Fibroblast of lung (primary cell): ENCODE data around the gene ZMYM1.

ENCODE experiments used
- EZH2 ChIP-seq: IDR thresholded peaks from 2 replicates; pipeline ENCODE4 v1.5.1; 2012; ENCODE audit warnings: low read length, control low read depth, mild to moderate bottlenecking; ENCODE audit errors: missing control alignments
- TF ChIP-seq, protein P1 (sequence below), 2 donors: IDR thresholded peaks in 1 of 2; conservative IDR thresholded peaks in 1 of 2; 1 replicate in 1 of 2; 2 replicates in 1 of 2; pipeline ENCODE4 v1.5.1; 2011 to 2012; ENCODE audit warnings: low read length in 2 of 2, control low read depth in 1 of 2, inconsistent platforms in 1 of 2, low read depth in 1 of 2, mild to moderate bottlenecking in 1 of 2

DNA sequence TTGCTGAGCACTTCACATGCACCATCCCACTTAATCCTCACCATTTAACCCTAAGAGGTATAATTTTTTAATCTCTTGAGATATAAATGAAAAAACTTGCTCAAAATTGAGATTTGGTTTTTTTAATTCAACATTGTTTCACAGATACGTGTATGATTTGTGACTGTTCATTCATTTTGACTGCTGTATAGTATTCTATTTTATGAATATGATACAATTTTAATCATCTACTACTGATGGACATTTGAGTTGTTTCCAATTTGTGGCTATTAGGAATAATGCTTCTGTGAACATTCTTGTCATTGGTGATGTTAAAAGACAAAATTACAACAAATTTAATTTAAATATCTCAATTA is 46.8 kb upstream of the ZMYM1 start:
- TF ChIP-seq EZH2 = no peak
- TF ChIP-seq, protein P1, sequence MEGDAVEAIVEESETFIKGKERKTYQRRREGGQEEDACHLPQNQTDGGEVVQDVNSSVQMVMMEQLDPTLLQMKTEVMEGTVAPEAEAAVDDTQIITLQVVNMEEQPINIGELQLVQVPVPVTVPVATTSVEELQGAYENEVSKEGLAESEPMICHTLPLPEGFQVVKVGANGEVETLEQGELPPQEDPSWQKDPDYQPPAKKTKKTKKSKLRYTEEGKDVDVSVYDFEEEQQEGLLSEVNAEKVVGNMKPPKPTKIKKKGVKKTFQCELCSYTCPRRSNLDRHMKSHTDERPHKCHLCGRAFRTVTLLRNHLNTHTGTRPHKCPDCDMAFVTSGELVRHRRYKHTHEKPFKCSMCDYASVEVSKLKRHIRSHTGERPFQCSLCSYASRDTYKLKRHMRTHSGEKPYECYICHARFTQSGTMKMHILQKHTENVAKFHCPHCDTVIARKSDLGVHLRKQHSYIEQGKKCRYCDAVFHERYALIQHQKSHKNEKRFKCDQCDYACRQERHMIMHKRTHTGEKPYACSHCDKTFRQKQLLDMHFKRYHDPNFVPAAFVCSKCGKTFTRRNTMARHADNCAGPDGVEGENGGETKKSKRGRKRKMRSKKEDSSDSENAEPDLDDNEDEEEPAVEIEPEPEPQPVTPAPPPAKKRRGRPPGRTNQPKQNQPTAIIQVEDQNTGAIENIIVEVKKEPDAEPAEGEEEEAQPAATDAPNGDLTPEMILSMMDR (conservative IDR thresholded peaks at IDR 0.05 in 1 of 2, IDR thresholded peaks at IDR 0.05 in 1 of 2; ENCODE audit: low read depth in 1 of 2, low read length in 2 of 2) = no peak
